ELR (cell line): ENCODE data around the gene SIGLEC6.

ENCODE experiments used
- DNase-seq: peaks from one replicate; pipeline ENCODE4 v3.0.0-alpha.2; 2015; ENCODE audit warnings: low read depth

Gene SIGLEC6

DNA sequence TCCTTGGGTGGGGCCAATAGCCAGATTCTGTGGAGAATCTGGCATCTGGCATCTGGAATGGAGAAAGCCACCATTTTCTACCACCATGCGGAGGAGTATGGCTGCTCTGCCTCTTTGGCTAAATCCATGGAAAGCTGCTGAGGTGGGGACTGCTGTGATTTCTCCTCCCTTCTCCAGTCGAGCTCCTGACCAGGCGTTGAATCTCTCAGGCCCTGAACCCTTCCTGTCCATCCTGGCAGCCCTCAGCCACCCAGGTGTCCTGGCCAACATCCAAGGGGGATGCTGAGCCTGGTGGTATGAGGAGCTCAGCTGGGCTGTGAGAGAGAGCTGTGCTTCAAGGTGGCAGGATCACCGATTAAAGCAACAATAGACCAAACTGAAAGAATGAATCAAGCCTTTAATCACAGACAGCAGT lies 17.4 kb upstream of the SIGLEC6 start:
- DNase-seq = no peak

DNA sequence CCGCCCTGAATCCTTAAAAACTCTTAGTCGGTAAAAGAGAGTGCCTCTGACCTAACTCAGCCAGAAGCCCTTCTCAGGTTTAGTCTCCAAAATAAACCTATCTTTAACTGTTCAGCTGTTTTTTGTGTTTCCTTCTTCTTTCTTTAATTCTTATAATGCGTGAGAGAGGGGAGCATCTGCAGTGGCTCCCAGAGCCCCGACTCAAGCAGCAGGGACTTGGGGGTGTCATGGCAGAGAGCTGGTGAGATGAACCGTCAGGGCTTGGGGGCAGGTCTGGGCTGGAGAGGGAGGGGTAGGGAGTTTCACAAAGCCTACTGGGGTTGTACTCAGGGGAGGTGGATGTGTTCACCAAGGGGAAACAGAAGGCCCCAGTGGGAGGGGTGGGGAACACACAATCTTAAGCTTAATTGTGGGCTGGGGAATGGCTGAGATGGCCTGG lies 16.8 kb upstream of the SIGLEC6 start:
- DNase-seq = no peak

DNA sequence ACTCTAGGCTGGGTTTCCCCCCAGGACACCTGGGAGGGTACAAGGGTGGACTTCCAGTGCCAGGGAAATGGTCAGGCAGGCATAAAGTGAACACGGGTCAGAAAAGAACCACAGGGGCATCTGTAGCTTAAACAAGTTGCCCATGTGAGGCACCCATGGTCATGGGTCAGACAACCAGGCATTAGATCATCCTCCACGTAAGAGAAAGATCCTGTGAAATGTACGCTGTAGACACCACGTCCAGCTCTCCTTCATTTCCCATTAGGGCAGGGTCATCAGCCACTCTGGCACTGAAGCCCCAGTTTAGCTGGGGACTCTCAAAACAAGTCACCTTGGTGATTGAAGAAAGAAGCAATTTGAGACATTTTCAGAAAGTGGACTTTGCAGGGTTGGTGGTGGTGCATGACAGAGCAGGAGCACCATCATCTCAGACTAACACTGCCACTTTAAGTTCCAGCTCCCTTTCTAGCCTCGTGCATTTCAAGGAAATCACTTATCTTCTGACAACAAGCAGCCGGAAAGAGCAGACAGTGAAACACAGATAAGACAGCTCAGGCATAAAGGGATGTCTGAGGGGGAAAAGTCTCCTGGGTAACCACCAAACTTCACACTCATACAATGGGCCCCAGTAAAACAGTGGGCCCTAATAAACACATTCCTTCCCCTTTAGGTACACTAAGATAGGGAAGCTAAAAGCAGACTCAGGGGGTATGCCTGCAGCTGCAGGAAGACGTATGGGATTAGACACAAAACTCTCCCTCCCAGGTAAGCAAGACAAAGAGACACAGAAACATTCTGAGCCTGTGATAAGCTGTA lies 16.1 kb upstream of the SIGLEC6 start:
- DNase-seq = no peak

DNA sequence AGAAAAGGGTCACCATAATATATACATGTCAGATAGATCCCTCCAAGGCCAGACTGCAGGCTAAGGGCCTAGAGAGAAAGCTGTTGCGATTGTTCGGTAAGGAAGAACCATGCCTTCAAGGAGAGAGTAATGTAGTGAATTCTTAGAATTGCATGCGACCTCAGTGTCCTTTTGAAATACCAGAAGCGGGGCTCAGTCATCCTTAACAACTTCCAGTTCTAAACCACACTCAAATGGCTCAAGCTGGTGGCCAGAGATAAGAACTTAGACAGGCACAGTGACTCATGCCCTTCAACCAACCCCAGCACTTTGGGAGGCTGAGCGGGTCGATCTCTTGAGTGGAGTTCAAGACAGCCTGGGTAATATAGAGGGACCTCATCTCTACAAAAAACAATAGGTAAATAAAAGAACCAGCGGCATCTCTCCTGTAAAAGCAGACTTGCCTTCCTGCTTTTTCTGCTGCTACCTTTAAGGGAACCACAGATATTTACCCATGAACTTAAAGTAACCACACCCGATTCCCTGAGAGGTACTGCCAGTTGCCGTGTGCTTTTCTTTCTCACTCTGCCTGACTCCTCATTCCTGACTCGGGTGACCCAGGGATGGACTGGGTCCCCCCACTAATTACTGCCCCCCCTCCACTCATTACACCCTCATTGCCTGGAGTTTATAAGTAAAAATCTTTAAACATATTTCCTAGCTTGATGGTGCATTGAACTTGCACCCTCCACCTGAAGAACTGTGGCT lies 15.4 kb upstream of the SIGLEC6 start:
- peak; percentile 60 for DNase-seq

DNA sequence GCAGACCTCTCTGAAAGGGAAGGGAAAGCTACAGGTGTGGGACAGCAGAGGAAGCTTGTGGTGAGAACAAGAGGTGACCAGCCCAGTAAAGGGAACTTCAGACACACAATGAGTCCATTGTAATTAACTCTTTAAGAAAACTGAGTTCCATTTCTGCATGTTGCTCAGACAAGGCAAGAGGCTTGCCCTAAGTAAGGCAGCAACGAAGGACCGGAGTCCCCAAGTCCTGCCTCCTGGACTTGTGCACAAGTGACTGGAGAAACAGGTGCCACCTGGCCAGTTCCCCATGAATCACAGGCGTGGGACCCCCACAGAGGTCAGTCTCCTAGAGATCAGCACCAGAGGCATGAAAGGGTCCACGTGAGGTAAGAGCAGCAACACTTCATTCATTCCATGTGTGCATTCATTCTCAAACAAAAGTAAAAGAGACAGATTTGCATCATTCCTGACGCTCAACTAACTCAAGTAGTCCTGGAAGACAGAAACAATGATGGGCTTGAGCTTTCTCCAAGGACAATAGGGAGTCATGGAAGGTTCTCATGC lies 14.7 kb upstream of the SIGLEC6 start:
- DNase-seq = no peak

DNA sequence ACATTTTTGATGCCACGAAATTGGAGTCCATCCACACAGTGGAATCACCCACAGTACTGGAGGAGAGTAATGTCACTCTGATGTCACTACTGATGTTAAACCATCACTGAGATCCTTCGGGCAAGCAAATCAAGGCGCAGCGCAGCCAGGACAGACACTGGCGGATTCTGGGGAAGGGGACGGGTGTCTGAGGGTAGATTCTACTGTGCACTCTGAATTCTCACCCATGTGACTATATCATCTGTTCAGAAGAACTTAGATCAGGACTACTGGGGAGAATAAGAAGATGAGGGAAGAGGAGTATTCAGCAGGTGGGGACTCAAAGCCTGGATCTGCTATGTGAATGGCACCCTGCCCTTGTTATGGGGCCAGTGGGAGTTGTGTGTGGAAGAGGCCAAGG lies 12.6 kb upstream of the SIGLEC6 start:
- no peak for DNase-seq

DNA sequence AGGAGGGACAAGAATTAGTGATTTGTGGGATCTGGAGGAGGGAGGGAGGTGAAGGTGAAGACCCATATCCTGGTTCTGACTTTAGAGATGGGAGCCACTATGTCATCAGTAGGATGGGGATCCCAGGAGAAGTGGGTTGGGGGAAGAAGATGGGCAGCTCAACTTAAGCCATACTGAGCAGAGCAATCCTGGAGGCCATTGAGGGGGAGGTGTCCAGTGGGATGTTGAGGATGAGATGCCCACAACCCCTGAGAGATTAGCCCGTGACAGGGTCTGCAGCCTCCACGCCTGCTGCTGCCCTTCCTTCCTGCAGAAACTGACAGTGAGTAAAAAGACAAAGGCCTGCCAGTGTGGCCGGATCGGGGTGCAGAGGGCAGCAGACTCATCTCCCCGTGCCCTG lies 11.2 kb upstream of the SIGLEC6 start:
- DNase-seq = no peak

DNA sequence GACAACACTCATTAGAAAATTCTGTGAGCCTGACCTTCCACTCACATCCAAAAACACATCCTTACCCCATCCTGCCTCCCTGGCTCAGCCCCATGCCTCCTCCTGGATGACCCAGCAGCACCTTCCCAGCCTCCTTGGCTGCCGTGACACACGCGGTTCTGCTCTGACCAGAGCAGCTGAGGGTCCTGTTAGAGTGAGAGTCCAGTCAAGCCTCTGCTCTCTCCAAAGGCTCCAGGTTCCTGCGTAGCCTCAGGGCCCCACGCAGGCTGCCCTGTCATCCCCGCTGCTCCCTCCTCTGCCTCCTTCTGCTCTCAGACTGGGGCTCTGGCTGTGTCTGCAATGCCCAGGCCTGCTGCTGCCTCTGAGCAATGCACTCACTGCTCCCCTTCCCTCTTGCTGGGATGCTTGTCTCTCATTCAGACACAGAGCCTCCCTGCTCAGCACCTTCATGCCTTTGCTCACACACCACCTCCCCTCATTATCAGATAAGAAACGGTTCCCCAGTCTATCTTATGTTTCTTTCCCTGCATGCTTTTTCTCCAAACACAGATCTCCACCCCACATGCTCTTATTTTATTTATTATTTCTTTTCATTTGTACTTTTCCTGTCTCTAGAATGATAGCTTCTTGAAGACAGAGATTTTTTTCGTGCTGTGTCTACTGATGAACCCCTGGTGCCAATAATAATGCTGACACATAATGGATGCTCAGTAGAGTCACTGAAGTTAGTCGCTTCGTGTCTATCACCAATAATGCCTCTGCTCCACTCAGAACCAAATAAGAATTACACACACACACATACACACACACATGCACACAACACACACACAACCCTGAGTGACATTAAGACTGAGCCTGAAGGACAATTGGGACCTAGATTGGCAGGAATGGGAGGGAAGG lies 10.2 kb upstream of the SIGLEC6 start:
- DNase-seq = no peak

DNA sequence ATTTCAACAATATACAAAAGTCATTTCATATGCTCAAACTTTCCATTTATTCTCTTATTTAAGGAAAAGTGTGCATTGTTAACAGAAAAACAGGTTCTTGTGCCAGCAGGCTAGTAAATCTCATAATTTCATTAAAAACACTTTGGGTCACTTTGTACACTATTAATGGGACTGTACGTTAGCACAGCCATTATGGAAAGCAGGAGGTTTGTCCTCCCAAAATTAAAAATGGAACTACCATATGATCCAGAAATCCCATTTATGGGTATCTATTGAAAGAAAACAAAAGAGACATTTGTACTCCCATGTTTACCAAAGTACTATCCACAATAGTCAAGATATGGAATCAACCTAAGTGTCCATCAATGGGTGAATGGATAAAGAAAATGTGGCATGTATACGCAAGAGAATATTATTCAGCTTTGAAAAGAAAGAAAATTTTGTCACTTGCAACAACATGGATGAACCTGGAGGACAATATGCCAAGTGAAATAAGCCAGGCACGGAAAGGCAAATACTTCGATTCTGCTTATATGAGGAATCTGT lies 8.4 kb upstream of the SIGLEC6 start:
- DNase-seq = no peak

DNA sequence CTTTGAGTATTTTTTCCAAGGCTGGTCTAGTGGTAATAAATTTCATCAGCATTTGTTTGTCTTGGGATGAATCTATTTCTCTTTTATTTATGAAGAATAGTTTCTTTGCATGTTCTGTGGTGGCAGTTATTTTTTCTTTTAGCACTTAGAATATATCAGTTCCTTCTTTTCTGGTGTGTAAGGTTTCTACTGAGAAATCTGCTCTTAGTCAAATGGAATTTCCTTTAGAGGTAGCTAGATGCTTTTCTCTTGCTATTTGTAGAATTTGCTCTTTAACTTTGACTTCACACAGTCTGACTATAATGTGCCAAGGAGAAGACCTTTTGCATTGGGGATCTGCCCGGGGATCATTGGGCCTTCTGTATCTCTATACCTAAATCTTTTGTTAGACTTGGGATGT lies 4.1 kb upstream of the SIGLEC6 start:
- no peak for DNase-seq

DNA sequence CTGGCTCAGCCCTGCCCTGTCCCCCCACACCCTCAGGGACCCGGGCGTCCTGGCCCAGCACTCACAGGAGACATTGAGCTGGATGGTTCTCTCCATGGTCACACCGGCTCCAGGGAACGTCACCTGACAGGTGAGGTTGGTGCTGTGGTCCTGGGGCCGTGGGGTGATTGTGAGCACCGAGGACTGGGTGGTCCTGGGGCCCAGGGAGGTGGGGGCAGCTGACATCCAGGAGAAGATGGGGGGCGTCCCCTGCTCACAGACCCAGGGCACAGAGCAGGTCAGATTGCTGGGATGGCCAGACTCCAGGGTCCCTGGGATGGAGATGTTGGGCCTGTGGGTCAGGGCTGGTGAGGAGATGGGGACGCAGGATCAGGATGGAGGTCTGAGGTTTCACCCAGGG lies 854 bp downstream of the SIGLEC6 start:
- DNase-seq = no peak

DNA sequence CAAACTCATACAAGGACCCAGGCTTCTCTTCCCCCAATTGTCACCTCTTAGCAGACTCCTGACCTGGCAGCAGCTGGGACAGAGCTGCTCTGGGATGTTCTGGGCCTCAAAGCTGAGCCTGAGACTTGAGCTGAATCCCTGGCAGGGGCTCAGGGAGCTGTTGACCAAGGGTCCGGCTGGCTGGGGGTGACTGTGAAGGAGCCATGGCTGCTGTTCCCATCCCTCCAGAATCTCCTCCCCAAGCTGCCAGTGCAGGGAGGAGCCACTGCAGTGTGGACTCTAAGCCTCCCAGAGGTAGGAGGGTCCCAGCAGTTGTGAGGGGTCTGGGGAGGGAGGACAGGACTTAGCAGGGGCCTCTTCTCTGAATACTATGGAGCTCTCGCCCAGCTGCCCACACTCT lies 2.2 kb downstream of the SIGLEC6 start:
- DNase-seq = no peak

DNA sequence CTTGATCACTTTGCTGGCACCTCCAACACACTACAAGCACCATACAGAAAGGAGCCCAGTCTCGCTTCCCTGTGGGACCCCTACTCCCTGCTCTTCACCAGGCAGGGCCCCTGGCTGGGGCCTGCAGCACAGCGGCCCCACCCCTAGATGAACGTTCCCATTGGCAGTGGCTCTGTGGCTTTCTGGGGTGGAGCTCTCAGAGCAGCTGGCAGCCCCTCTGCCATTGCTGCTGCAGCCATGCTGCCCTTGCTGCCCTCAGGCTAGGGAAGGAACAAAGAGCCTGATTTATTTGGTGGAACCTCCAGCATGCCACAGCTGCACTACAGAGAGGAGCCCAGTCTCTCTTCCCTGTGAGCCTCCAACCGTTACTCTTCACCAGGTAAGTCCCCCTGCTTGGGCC lies 5.8 kb downstream of the SIGLEC6 start:
- no peak for DNase-seq

DNA sequence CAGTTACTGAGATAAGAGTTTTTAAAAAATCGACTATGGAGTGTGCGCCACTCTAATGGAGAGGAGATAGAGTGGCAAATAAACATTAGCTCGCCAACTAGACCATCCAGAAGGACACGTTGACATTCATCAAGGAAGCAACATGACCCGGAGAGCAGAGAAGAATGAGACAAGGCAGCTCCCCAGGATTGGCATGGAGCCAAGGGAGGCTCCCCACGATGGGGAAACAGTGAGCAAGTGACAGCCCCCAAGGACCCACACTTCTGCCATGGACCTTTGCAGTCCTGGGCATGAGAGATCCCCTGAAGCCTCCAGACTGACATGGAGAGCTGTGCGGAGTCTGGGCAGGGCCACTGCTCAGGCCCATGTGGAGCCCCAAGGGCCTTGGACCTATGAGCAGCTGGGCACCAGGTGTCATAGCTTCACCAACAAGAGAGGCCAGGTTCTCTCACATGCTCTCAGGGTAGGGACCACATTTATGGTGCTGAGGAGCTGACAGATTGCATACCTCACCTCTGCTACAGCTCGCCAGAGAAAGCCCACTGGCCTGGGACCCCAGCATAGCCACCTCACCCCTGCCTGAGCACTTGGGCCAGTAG lies 6.7 kb downstream of the SIGLEC6 start:
- no peak for DNase-seq

DNA sequence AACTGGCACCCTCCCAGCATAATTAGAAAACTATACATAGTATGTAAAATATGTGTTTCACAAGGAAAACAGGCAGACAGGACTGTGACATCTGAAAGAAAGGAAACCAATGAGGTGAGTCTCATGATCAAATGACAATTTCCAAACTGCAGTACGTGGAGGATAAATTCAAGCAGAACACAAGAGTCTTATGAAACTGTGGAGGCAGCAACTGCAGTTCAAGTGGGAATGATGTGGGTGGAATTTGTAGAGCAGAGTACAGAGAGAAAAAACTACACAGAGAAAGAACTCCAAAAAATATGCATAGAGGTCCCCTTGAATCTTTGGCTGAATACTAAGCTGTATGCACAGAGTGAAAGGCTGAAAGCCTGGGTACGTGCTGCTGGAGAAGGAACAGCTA lies 9.7 kb downstream of the SIGLEC6 start:
- no peak for DNase-seq

DNA sequence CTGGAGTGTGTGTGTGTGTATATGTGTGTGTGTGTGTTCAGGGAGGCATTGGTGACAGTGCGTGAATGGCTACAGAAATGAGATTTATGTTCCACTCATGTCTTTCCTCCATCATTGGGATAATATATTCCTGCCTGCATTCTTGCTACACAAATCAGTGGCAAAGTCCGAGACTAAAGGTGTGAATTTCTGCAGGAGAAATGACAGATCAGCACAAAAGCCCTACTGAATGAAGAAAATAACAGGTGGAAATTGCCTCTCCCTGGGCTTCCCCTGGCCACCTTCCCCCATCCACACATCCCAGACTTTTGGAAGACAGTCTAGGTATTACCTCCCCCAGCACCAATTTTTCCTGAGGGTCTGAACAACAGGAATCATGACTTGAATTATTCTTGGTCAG lies 10.1 kb downstream of the SIGLEC6 start:
- no peak for DNase-seq

DNA sequence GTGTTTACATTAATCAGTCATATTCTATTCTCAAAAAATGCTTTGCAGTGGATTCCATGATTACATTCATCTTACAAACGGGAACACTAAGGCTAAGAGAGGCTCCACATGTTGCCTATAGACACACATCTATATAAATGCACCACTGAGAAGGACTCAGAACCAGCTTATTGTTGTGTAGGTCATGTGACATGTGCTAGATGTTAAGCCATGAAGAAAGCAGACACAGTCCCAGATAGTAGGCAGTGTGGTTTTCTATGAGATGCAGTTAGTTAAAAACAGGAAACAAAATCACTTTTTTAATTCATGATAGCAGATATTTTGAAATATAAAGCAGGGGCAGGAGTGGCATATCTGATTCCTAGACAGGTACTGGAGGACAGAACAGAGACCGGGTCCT lies 10.7 kb downstream of the SIGLEC6 start:
- no peak for DNase-seq

DNA sequence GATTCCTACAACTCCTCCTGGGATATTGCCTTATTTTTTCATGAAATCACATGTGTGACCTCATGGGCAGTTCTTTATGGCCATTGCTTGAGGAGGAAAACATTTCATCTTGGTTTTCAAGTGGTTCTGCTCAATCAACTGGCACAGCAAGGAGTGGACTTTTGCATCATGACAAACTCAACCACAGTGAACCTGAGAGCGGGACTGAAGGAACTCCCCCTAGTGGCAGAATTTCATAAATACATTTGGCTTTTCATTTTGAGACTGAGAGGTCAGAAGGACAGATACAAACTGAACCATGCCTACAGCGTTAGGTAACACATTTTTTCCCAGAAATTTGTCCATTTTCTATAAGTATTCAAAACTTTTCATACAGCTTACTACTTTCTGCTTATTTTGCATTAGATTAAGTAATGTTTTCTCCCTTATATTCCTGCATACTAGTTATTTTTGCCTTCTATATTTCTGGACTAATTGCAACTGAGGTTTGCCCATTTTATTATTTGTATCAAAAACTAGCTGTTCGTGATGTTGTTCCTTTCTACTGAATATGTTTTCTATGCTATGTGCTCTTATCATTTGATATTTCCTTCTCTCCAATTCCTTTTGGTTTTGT lies 16.5 kb downstream of the SIGLEC6 start:
- peak; percentile 68 for DNase-seq

DNA sequence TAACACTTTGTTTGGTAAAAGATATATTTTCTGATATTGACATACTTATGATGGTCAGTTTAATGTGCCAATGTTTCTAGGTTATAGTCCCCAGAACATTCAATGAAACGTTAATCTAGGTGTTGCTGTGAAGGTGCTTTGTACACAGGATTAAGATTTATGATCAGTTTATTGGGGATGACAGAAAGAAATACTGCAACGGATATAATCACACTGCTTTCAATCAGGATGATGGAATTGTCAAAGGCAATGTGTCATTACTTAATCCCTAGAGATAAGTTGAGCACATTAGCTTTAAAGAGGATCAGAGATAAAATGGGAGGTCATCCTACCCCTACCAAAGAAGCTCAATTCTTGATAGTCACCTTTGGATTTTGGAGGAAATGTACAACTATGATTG lies 17.5 kb downstream of the SIGLEC6 start:
- DNase-seq = no peak

DNA sequence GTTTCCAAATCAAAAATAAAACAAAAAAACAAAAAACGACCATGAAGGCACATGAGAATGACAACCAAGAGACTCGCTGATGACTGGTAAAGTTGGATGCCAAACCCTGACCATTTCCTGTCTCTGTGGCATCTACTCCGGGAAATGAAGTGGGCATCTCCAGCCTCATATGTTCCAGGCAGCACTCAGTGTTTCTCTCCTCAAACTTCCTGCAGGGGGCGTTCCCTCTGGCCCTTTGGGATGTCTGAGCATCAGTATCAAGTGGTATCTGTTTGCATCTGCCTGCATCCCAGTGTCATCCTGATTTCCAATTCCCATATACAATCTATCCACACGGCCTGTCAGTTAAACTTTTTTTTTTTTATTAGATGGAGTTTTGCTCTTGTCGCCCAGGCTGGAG lies 20.1 kb downstream of the SIGLEC6 start:
- DNase-seq = peak; percentile 33
